ENCODE measurements around the gene NKAIN2.

The NKAIN2 gene

DNA sequence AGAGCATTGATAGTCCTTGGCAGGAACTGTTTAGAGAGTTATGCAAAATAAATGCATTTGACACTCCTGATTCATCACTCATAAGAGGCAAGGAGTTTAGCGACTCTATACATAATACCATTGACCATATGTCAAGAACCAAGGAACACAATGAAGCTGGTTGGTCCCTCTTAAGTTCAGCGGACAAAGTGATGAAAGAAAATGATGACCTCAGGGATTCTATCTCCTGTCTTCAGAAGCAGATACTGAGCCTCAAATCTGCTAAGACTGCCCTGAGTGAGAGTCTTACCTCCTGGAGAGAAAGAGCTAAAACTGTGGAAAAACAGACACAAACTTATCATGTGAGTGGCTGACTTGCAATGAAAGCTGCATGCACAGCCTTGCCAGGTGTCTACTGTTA, 9.5 kb upstream of the NKAIN2 start (continued):
- no peak for TF ChIP-seq ZNF565 (CRISPR knock-in tag; conservative IDR thresholded peaks at IDR 0.05; ENCODE audit: low read depth)
- TF ChIP-seq, protein P1, sequence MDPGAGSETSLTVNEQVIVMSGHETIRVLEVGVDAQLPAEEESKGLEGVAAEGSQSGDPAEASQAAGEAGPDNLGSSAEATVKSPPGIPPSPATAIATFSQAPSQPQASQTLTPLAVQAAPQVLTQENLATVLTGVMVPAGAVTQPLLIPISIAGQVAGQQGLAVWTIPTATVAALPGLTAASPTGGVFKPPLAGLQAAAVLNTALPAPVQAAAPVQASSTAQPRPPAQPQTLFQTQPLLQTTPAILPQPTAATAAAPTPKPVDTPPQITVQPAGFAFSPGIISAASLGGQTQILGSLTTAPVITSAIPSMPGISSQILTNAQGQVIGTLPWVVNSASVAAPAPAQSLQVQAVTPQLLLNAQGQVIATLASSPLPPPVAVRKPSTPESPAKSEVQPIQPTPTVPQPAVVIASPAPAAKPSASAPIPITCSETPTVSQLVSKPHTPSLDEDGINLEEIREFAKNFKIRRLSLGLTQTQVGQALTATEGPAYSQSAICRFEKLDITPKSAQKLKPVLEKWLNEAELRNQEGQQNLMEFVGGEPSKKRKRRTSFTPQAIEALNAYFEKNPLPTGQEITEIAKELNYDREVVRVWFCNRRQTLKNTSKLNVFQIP (CRISPR knock-in tag; IDR thresholded peaks at IDR 0.05; ENCODE audit: borderline replicate concordance, low read depth), result no peak
- no peak for TF ChIP-seq ZFP3 (CRISPR knock-in tag; IDR thresholded peaks at IDR 0.05)
- TF ChIP-seq ZNF8 (CRISPR knock-in tag; IDR thresholded peaks at IDR 0.05), result no peak
- TF ChIP-seq ISL1 (CRISPR knock-in tag; IDR thresholded peaks at IDR 0.05), result no peak
- TF ChIP-seq TCF4 (CRISPR knock-in tag; IDR thresholded peaks at IDR 0.05; ENCODE audit: borderline replicate concordance), result no peak

DNA sequence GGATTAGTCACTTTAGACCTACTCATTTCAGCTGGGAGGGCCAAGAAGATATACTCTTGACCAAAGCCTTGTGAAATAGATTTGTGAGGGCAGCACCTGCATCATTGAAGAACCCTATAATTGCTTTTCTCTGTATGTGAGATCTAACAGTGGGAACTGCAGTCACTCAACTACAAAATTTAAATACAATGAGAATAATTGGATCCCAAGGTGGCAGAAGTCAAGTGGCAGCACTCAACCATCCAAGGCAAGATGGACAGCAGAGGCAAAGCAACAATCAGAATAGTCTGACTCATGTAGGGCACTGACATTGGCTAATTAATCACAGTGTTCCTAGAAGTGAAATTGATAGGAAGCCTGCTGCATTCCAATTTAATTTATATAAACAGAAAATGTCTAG, 8.9 kb upstream of the NKAIN2 start:
- no peak for TF ChIP-seq ZFP3 (CRISPR knock-in tag; IDR thresholded peaks at IDR 0.05)
- TF ChIP-seq, protein P1 (CRISPR knock-in tag; IDR thresholded peaks at IDR 0.05; ENCODE audit: borderline replicate concordance, low read depth), result no peak
- TF ChIP-seq PPARA (CRISPR knock-in tag; IDR thresholded peaks at IDR 0.05; ENCODE audit: borderline replicate concordance), result no peak
- no peak for TF ChIP-seq ZNF8 (CRISPR knock-in tag; IDR thresholded peaks at IDR 0.05)
- no peak for TF ChIP-seq GLIS3 (CRISPR knock-in tag; IDR thresholded peaks at IDR 0.05)
- no peak for TF ChIP-seq TCF4 (CRISPR knock-in tag; IDR thresholded peaks at IDR 0.05; ENCODE audit: borderline replicate concordance)
- TF ChIP-seq ISL1 (CRISPR knock-in tag; IDR thresholded peaks at IDR 0.05), result no peak
- TF ChIP-seq SNAI2 (CRISPR knock-in tag; IDR thresholded peaks at IDR 0.05), result no peak
- TF ChIP-seq, protein P2, sequence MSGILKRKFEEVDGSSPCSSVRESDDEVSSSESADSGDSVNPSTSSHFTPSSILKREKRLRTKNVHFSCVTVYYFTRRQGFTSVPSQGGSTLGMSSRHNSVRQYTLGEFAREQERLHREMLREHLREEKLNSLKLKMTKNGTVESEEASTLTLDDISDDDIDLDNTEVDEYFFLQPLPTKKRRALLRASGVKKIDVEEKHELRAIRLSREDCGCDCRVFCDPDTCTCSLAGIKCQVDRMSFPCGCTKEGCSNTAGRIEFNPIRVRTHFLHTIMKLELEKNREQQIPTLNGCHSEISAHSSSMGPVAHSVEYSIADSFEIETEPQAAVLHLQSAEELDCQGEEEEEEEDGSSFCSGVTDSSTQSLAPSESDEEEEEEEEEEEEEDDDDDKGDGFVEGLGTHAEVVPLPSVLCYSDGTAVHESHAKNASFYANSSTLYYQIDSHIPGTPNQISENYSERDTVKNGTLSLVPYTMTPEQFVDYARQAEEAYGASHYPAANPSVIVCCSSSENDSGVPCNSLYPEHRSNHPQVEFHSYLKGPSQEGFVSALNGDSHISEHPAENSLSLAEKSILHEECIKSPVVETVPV (CRISPR knock-in tag; IDR thresholded peaks at IDR 0.05), result no peak
- no peak for TF ChIP-seq CSDC2 (CRISPR knock-in tag; IDR thresholded peaks at IDR 0.05)
- TF ChIP-seq ESRRG (CRISPR knock-in tag; IDR thresholded peaks at IDR 0.05), result no peak
- TF ChIP-seq ZC3H10 (CRISPR knock-in tag; IDR thresholded peaks at IDR 0.05), result no peak
- TF ChIP-seq, protein P3, sequence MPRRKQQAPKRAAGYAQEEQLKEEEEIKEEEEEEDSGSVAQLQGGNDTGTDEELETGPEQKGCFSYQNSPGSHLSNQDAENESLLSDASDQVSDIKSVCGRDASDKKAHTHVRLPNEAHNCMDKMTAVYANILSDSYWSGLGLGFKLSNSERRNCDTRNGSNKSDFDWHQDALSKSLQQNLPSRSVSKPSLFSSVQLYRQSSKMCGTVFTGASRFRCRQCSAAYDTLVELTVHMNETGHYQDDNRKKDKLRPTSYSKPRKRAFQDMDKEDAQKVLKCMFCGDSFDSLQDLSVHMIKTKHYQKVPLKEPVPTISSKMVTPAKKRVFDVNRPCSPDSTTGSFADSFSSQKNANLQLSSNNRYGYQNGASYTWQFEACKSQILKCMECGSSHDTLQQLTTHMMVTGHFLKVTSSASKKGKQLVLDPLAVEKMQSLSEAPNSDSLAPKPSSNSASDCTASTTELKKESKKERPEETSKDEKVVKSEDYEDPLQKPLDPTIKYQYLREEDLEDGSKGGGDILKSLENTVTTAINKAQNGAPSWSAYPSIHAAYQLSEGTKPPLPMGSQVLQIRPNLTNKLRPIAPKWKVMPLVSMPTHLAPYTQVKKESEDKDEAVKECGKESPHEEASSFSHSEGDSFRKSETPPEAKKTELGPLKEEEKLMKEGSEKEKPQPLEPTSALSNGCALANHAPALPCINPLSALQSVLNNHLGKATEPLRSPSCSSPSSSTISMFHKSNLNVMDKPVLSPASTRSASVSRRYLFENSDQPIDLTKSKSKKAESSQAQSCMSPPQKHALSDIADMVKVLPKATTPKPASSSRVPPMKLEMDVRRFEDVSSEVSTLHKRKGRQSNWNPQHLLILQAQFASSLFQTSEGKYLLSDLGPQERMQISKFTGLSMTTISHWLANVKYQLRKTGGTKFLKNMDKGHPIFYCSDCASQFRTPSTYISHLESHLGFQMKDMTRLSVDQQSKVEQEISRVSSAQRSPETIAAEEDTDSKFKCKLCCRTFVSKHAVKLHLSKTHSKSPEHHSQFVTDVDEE (CRISPR knock-in tag; IDR thresholded peaks at IDR 0.05), result no peak
- no peak for TF ChIP-seq RARB (CRISPR knock-in tag; IDR thresholded peaks at IDR 0.05)
- TF ChIP-seq BACH2 (CRISPR knock-in tag; IDR thresholded peaks at IDR 0.05; ENCODE audit: borderline replicate concordance), result no peak
- no peak for TF ChIP-seq ARNTL (CRISPR knock-in tag; IDR thresholded peaks at IDR 0.05; ENCODE audit: borderline replicate concordance, low read depth)
- TF ChIP-seq ZFP30 (CRISPR knock-in tag; IDR thresholded peaks at IDR 0.05), result no peak
- TF ChIP-seq ZNF565 (CRISPR knock-in tag; conservative IDR thresholded peaks at IDR 0.05; ENCODE audit: low read depth), result no peak
- no peak for ATAC-seq

DNA sequence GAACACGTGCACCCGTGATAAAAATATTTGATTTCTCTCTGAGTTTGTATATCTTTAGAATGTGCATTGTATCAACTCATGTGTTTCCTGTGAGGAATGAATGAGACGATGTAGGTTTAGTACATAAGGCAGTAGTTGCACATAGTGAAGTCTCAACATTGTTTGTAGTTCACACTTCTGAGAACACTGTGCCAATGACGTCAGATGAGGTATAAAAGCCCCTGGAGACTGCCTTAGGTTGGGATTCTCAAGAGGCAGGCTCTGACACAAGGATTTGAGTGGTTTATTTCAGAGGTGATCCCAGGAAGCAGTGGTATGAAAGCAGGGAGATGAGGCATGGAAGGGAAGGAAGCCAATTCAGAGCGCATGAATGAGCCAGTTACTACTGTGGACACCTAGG, 2.6 kb upstream of the NKAIN2 start:
- ATAC-seq, result no peak
- TF ChIP-seq BACH2 (CRISPR knock-in tag; IDR thresholded peaks at IDR 0.05; ENCODE audit: borderline replicate concordance), result no peak
- no peak for TF ChIP-seq ESRRG (CRISPR knock-in tag; IDR thresholded peaks at IDR 0.05)
- no peak for TF ChIP-seq OSR1 (CRISPR knock-in tag; IDR thresholded peaks at IDR 0.05)
- TF ChIP-seq ZNF565 (CRISPR knock-in tag; conservative IDR thresholded peaks at IDR 0.05; ENCODE audit: low read depth), result no peak
- TF ChIP-seq, protein P4, sequence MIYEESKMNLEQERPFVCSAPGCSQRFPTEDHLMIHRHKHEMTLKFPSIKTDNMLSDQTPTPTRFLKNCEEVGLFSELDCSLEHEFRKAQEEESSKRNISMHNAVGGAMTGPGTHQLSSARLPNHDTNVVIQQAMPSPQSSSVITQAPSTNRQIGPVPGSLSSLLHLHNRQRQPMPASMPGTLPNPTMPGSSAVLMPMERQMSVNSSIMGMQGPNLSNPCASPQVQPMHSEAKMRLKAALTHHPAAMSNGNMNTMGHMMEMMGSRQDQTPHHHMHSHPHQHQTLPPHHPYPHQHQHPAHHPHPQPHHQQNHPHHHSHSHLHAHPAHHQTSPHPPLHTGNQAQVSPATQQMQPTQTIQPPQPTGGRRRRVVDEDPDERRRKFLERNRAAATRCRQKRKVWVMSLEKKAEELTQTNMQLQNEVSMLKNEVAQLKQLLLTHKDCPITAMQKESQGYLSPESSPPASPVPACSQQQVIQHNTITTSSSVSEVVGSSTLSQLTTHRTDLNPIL (CRISPR knock-in tag; IDR thresholded peaks at IDR 0.05; ENCODE audit: low read depth), result no peak
- TF ChIP-seq CSDC2 (CRISPR knock-in tag; IDR thresholded peaks at IDR 0.05), result no peak
- no peak for TF ChIP-seq RARB (CRISPR knock-in tag; IDR thresholded peaks at IDR 0.05)
- TF ChIP-seq, protein P3 (CRISPR knock-in tag; IDR thresholded peaks at IDR 0.05), result no peak
- TF ChIP-seq, protein P2 (CRISPR knock-in tag; IDR thresholded peaks at IDR 0.05), result no peak
